T-cell (primary cell): ENCODE results near the gene PDSS2. TPM values are rescaled to one million over a fixed set of nuclear protein-coding genes. Genes with fewer than 3 reads are reported as not detected.

Experiments used
- ATAC-seq, 4 experiments: fragments of 200-7000 bp in 3 of 4; fragments of 150-1000 bp in 1 of 4; cut with Tn5 transposase; replicated peaks in 1 of 4; 1 replicate in 3 of 4; 2 replicates in 1 of 4; pipeline ENCODE4 v1.10.0; 2021; ENCODE audit warnings: moderate library complexity in 3 of 4, mild to moderate bottlenecking in 2 of 4, moderate number of reproducible peaks in 1 of 4
- CTCF ChIA-PET, 2 donors: fragments of 300-600 bp; sonication (Branson Sonifier 250); formaldehyde crosslinking; loops; one replicate each; lab custom pipeline; 2022; ENCODE audit warnings: antibody characterized with exemption in 2 of 2; lab: Charles Lee
- POLR2A ChIA-PET, 2 donors: fragments of 300-600 bp; sonication (Branson Sonifier 250); formaldehyde crosslinking; loops; one replicate each; lab custom pipeline; 2022; ENCODE audit warnings: antibody characterized with exemption in 2 of 2; lab: Charles Lee
- DNase-seq, 35 experiments: peaks; one replicate each; pipeline versions ENCODE4 v3.0.0 to v3.0.0-alpha.2; 2013 to 2023
- H3K27ac ChIP-seq: one replicate; pipeline ENCODE4 v1.5.1; 2013; ENCODE audit warnings: low read length
- H3K27me3 ChIP-seq, 2 experiments: replicated peaks in 1 of 2; 1 replicate in 1 of 2; 2 replicates in 1 of 2; pipeline versions ENCODE4 v1.6.1 to v1.7.0; 2013; ENCODE audit warnings: low read length in 1 of 2, mixed read lengths in 1 of 2; ENCODE audit not compliant: control insufficient read depth in 2 of 2, insufficient read depth in 2 of 2; ENCODE audit errors: extremely low read depth in 1 of 2
- H3K36me3 ChIP-seq, 2 donors: 1 replicate in 1 of 2; 2 replicates in 1 of 2; pipeline versions ENCODE4 v1.6.1 to v1.7.0; 2013; ENCODE audit warnings: low read length in 1 of 2; ENCODE audit not compliant: control insufficient read depth in 2 of 2, insufficient read depth in 1 of 2; ENCODE audit errors: extremely low read depth in 1 of 2
- H3K4me1 ChIP-seq, 2 experiments: 1 replicate in 1 of 2; 2 replicates in 1 of 2; pipeline versions ENCODE4 v1.6.1 to v1.7.0; 2013; ENCODE audit warnings: low read length in 2 of 2, mixed read lengths in 1 of 2; ENCODE audit not compliant: insufficient read depth in 2 of 2, control insufficient read depth in 1 of 2; ENCODE audit errors: extremely low read depth in 1 of 2
- H3K4me3 ChIP-seq, 2 donors: 1 replicate in 1 of 2; 2 replicates in 1 of 2; pipeline versions ENCODE4 v1.5.1 to v1.7.0; 2013; ENCODE audit warnings: mild to moderate bottlenecking in 2 of 2, low read length in 1 of 2, moderate library complexity in 1 of 2; ENCODE audit not compliant: control insufficient read depth in 1 of 2; ENCODE audit errors: extremely low read depth in 1 of 2
- H3K9me3 ChIP-seq: 2 replicates; pipeline ENCODE4 v1.7.0; 2013
- H3K27ac Mint-ChIP-seq, 2 donors: one replicate each; pipeline ENCODE4 v1.8.0; 2020 to 2021; ENCODE audit warnings: mild to moderate bottlenecking in 2 of 2, mixed read lengths in 2 of 2
- H3K27me3 Mint-ChIP-seq, 2 donors: one replicate each; pipeline ENCODE4 v1.8.0; 2021 to 2022; ENCODE audit warnings: mixed read lengths in 2 of 2
- H3K36me3 Mint-ChIP-seq: one replicate; pipeline ENCODE4 v1.8.0; 2021; ENCODE audit warnings: mixed read lengths
- H3K4me1 Mint-ChIP-seq, 3 donors: one replicate each; pipeline ENCODE4 v1.8.0; 2020 to 2022; ENCODE audit warnings: mixed read lengths in 3 of 3, mild to moderate bottlenecking in 1 of 3
- H3K4me3 Mint-ChIP-seq, 3 donors: one replicate each; pipeline ENCODE4 v1.8.0; 2020 to 2022; ENCODE audit warnings: mild to moderate bottlenecking in 3 of 3, mixed read lengths in 3 of 3, moderate library complexity in 3 of 3
- H3K9me3 Mint-ChIP-seq, 3 donors: one replicate each; pipeline ENCODE4 v1.8.0; 2020 to 2022; ENCODE audit warnings: mixed read lengths in 3 of 3
- WGBS: methylation state at CpG from one replicate; pipeline ENCODE4 v1.1.5; 2013; ENCODE audit warnings: missing lambda C conversion rate; ENCODE audit not compliant: insufficient coverage; 5-methylcytosine and 5-hydroxymethylcytosine counted together
- total RNA-seq, 35 experiments: library from RNA in 6 of 35; stranded (reverse) in 6 of 35; fragments of 120-200 nt in 1 of 35; gene quantifications; one replicate each; pipeline versions ENCODE4 v1.2.1 to v1.2.4 and lab custom pipeline; 2013 to 2026

PDSS2 gene
- total RNA-seq, 5 donors from 2014 or later (not counting 1 experiment from before 2014, with no cell fraction given): 10.8 to 13.6 (median 11.8) TPM

DNA sequence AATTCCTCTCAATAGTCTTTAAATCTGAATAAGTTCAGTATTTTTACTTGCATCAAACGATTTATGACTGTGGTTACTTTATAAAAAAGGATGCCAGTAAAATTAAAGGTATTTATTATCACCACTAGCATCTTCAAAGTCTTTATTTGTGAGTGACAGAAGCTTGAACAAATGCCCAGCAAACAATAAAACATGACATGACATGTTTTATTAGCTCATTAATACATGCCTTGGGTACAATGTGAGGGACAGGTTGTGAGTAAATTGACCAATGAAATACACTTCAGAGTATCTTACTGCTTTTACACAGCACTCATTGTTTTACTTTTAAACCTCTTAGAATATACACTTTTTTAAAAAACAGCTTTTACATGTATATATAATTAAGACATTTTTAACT is 230.6 kb downstream of the PDSS2 start:
- H3K27ac Mint-ChIP-seq: no peak overlapping the region
- no peak for DNase-seq
- CTCF ChIA-PET: no interaction called here
- Histone ChIP-seq H3K9me3 (no peaks in the 10 kb centered on the region), H3K4me3 (no peak overlapping the region), H3K27ac (no peak overlapping the region), H3K36me3 (peaks cover 0 to 3% of the 10 kb centered on the region in 2 donors), H3K27me3 (no peaks in the 10 kb centered on the region), H3K4me1 (no peaks in the 10 kb centered on the region)
- peaks cover 47% of the 10 kb centered on the region for H3K36me3 Mint-ChIP-seq
- ATAC-seq: no peak
- H3K27me3 Mint-ChIP-seq: no peaks in the 10 kb centered on the region
- POLR2A ChIA-PET: interaction anchor here in 1 of 2 donors (0.6 kb wide), 1 partner anchor 20 kb away, joined by 4 read pairs; no protein-coding TSS in a partner anchor
- H3K9me3 Mint-ChIP-seq: no peaks in the 10 kb centered on the region
- H3K4me3 Mint-ChIP-seq: no peak overlapping the region
- WGBS: no CpG with 5 or more reads among the region's 1 CpG
- no peaks in the 10 kb centered on the region for H3K4me1 Mint-ChIP-seq

DNA sequence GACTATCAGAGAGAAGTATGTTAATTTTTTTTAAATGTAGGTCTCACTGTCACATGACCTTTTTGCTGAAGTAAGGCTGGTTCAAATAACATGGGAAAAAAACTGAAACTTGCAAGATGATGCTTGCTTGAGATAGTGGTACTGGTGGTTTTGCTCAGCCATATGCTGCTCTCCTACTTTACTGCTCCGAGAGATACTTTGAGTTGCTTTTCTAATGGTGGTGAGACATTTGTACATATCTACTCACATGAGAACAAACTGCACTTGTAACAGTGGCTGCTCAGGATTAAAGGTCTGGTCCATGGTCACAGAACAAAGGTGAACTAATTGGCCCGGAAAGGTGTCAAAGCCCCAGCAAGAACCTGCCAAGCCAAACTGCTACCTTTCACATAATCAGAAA is 237.8 kb downstream of the PDSS2 start:
- Mint-ChIP-seq H3K4me3 (no peak overlapping the region), H3K27ac (no peak overlapping the region), H3K9me3 (no peaks in the 10 kb centered on the region), H3K27me3 (no peaks in the 10 kb centered on the region), H3K4me1 (no peaks in the 10 kb centered on the region), H3K36me3 (peaks cover 29% of the 10 kb centered on the region)
- 100% methylated on average over 1 of the region's 2 CpGs for WGBS
- ChIA-PET POLR2A (no interaction called here), CTCF (no interaction called here)
- Histone ChIP-seq H3K27me3 (no peaks in the 10 kb centered on the region), H3K4me1 (no peaks in the 10 kb centered on the region), H3K4me3 (no peak overlapping the region), H3K27ac (no peak overlapping the region), H3K9me3 (no peaks in the 10 kb centered on the region), H3K36me3 (no peaks in the 10 kb centered on the region)
- ATAC-seq (no peak), DNase-seq (no peak)

- Histone ChIP-seq H3K27ac (no peak overlapping the region), H3K36me3 (no peaks in the 10 kb centered on the region), H3K4me3 (no peak overlapping the region), H3K4me1 (no peaks in the 10 kb centered on the region), H3K27me3 (no peaks in the 10 kb centered on the region), H3K9me3 (no peaks in the 10 kb centered on the region)
- DNase-seq (no peak), ATAC-seq (no peak)
- Mint-ChIP-seq H3K27me3 (no peaks in the 10 kb centered on the region), H3K36me3 (peaks cover 27% of the 10 kb centered on the region), H3K27ac (no peak overlapping the region), H3K4me3 (no peak overlapping the region), H3K9me3 (no peaks in the 10 kb centered on the region), H3K4me1 (no peaks in the 10 kb centered on the region)
- ChIA-PET CTCF (no interaction called here), POLR2A (no interaction called here)
- WGBS: 90% methylated on average over 2 of the region's 4 CpGs
Observed at GRCh38 chr6:107219851-107220250, 239.5 kb downstream of the PDSS2 start.

GRCh38 chr6:107218142-107218541 is 241.2 kb downstream of the PDSS2 start:
- H3K4me3 ChIP-seq: no peak overlapping the region
- ChIA-PET CTCF (no interaction called here), POLR2A (no interaction called here)
- no peaks in the 10 kb centered on the region for H3K9me3 ChIP-seq
- no peak overlapping the region for H3K4me3 Mint-ChIP-seq
- no peak overlapping the region for H3K27ac ChIP-seq
- DNase-seq: no peak
- H3K27me3 ChIP-seq: no peaks in the 10 kb centered on the region
- no peak overlapping the region for H3K27ac Mint-ChIP-seq
- WGBS: no CpG with 5 or more reads among the region's 2 CpGs
- H3K9me3 Mint-ChIP-seq: no peaks in the 10 kb centered on the region
- H3K36me3 ChIP-seq: no peaks in the 10 kb centered on the region
- ATAC-seq: no peak
- H3K4me1 Mint-ChIP-seq: no peaks in the 10 kb centered on the region
- H3K4me1 ChIP-seq: no peaks in the 10 kb centered on the region
- peaks cover 16% of the 10 kb centered on the region for H3K36me3 Mint-ChIP-seq
- no peaks in the 10 kb centered on the region for H3K27me3 Mint-ChIP-seq

GRCh38 chr6:107217248-107217647 is 242.1 kb downstream of the PDSS2 start:
- Histone ChIP-seq H3K36me3 (no peaks in the 10 kb centered on the region), H3K27me3 (no peaks in the 10 kb centered on the region), H3K27ac (no peak overlapping the region), H3K4me1 (no peaks in the 10 kb centered on the region), H3K4me3 (no peak overlapping the region), H3K9me3 (no peaks in the 10 kb centered on the region)
- ATAC-seq: no peak
- ChIA-PET POLR2A (no interaction called here), CTCF (no interaction called here)
- no peaks in the 10 kb centered on the region for H3K27me3 Mint-ChIP-seq
- DNase-seq: no peak
- H3K36me3 Mint-ChIP-seq: peaks cover 16% of the 10 kb centered on the region
- no peak overlapping the region for H3K4me3 Mint-ChIP-seq
- H3K4me1 Mint-ChIP-seq: no peaks in the 10 kb centered on the region
- H3K27ac Mint-ChIP-seq: no peak overlapping the region
- no peaks in the 10 kb centered on the region for H3K9me3 Mint-ChIP-seq

DNA sequence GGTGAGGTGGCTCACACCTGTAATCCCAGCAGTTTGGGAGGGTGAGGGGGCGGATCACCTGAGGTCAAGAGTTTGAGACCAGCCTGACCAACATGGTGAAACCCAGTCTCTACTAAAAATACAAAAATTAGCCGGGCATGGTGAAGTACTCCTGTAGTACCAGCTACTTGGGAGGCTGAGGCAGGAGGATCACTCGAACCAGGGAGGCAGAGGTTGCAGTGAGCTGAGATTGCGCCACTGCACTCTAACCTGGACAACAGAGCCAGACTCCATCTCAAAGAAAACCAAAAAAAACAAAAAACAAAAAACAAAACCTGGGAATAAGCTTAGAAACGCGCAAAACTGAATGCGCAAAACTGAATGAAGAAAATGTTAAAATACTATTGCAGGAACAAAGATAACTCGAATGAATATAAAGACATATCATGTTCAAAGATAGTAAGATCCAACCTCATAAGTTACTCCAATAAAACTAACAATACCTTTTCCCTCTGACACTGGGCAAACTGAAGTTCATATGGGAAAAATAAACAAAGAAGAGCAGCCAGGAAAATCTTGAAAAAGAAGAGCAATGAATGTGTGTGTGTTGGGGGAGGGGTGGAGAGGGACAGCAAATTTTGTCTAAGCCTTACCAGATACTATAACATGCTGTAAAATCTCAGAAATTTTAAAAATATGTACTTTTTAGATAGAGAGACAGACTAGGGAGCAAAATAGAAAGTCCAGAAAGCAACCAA is 243.0 kb downstream of the PDSS2 start:
- Histone ChIP-seq H3K4me3 (no peak overlapping the region), H3K27me3 (no peaks in the 10 kb centered on the region), H3K4me1 (no peaks in the 10 kb centered on the region), H3K36me3 (no peaks in the 10 kb centered on the region), H3K9me3 (no peaks in the 10 kb centered on the region), H3K27ac (no peak overlapping the region)
- Mint-ChIP-seq H3K9me3 (no peaks in the 10 kb centered on the region), H3K27me3 (no peaks in the 10 kb centered on the region), H3K4me1 (no peaks in the 10 kb centered on the region), H3K36me3 (peaks cover 13% of the 10 kb centered on the region), H3K4me3 (no peak overlapping the region), H3K27ac (no peak overlapping the region)
- ChIA-PET POLR2A (interaction anchor here in 1 of 2 donors (0.6 kb wide), 1 partner anchor 382 kb away, joined by 3 read pairs; no protein-coding TSS in a partner anchor), CTCF (no interaction called here)
- no peak for ATAC-seq
- DNase-seq: no peak
- 100% methylated on average over 2 of the region's 8 CpGs for WGBS
